HCT116 (cell line): ENCODE data around the gene RIT2.

ENCODE experiments used
- ELF1 ChIP-seq: IDR thresholded peaks from 2 replicates; pipeline ENCODE4 v1.6.1; 2012; ENCODE audit warnings: low read depth, borderline replicate concordance
- EZH2 ChIP-seq: fragments of 200-600 bp; sonication (generic); IDR thresholded peaks from 2 replicates; pipeline ENCODE4 v1.6.1; 2017; ENCODE audit warnings: antibody characterized with exemption, mixed run types
- POLR2A ChIP-seq: IDR thresholded peaks from 2 replicates; pipeline ENCODE4 v1.7.0; 2011; ENCODE audit warnings: borderline replicate concordance; ENCODE audit not compliant: insufficient read depth, insufficient read length; ENCODE audit errors: extremely low read depth

DNA sequence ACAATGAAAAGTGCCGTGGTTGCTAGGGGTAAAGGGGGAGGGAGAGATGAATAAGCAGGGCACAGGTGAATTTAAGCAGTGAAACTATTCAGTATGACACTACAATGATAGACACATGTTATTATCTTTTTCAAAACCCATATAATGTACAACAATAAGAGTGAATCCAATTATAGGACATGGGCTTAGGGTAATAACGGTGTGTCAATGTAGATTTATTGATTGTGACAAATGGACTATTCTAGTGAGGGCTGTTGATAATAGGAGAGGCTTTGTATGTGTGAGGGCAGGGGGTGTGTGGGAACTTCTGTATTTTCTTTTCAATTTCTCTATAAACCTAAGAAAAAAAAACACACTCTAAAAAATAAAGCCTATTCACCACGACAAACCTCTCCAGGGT is 223.8 kb downstream of the RIT2 start:
- TF ChIP-seq POLR2A, result no peak
- TF ChIP-seq EZH2, result no peak
- TF ChIP-seq ELF1, result no peak
